GM12878 (cell line): ENCODE data around the gene NIPAL3.

Experiments used
- CBX3 ChIP-seq: fragments of 200-600 bp; sonication (generic); IDR thresholded peaks from 2 replicates; pipeline ENCODE4 v1.6.1; 2016; ENCODE audit warnings: low read depth, borderline replicate concordance
- HDAC2 ChIP-seq: fragments of 200-600 bp; sonication (generic); IDR thresholded peaks from 2 replicates; pipeline ENCODE4 v1.6.1; 2017
- HDGF ChIP-seq: fragments of 450-650 bp; IDR thresholded peaks from 2 replicates; pipeline ENCODE4 v1.6.1; 2016; ENCODE audit warnings: antibody characterized with exemption
- JUND ChIP-seq: IDR thresholded peaks from 2 replicates; pipeline ENCODE4 v1.6.1; 2012; ENCODE audit warnings: low read depth, mild to moderate bottlenecking, low read length, improper control_type of control experiment, moderate library complexity
- NR2F1 ChIP-seq: fragments of 450-650 bp; conservative IDR thresholded peaks from 2 replicates; pipeline ENCODE4 v1.6.1; 2017; ENCODE audit warnings: mild to moderate bottlenecking
- SREBF2 ChIP-seq: IDR thresholded peaks from 2 replicates; pipeline ENCODE4 v1.6.1; 2012; ENCODE audit warnings: mild to moderate bottlenecking, low read length
- TF ChIP-seq, protein P1 (sequence below), 3 experiments: IDR thresholded peaks in 2 of 3; conservative IDR thresholded peaks in 1 of 3; 2 replicates each; pipeline ENCODE4 v1.5.1; 2011; ENCODE audit warnings: low read depth in 3 of 3, low read length in 3 of 3, mild to moderate bottlenecking in 3 of 3, control low read depth in 2 of 3, moderate library complexity in 2 of 3, inconsistent platforms in 1 of 3, mixed read lengths in 1 of 3; ENCODE audit not compliant: control insufficient read depth in 2 of 3, insufficient read depth in 1 of 3; ENCODE audit errors: extremely low read depth in 1 of 3

- TF ChIP-seq, protein P1, sequence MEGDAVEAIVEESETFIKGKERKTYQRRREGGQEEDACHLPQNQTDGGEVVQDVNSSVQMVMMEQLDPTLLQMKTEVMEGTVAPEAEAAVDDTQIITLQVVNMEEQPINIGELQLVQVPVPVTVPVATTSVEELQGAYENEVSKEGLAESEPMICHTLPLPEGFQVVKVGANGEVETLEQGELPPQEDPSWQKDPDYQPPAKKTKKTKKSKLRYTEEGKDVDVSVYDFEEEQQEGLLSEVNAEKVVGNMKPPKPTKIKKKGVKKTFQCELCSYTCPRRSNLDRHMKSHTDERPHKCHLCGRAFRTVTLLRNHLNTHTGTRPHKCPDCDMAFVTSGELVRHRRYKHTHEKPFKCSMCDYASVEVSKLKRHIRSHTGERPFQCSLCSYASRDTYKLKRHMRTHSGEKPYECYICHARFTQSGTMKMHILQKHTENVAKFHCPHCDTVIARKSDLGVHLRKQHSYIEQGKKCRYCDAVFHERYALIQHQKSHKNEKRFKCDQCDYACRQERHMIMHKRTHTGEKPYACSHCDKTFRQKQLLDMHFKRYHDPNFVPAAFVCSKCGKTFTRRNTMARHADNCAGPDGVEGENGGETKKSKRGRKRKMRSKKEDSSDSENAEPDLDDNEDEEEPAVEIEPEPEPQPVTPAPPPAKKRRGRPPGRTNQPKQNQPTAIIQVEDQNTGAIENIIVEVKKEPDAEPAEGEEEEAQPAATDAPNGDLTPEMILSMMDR (IDR thresholded peaks at IDR 0.05 in 2 of 3, conservative IDR thresholded peaks at IDR 0.05 in 1 of 3; ENCODE audit: control insufficient read depth in 2 of 3, extremely low read depth in 1 of 3, insufficient read depth in 1 of 3, low read depth in 3 of 3, low read length in 3 of 3) = no peak
- TF ChIP-seq HDAC2 = no peak
- no peak for TF ChIP-seq NR2F1
- no peak for TF ChIP-seq CBX3
- no peak for TF ChIP-seq JUND
- TF ChIP-seq SREBF2 = no peak
- TF ChIP-seq HDGF = no peak
Measured at GRCh38 chr1:24490101-24490781, 74.6 kb downstream of the NIPAL3 start.
